ENCODE results near the gene LOC101059915.

Gene LOC101059915

DNA sequence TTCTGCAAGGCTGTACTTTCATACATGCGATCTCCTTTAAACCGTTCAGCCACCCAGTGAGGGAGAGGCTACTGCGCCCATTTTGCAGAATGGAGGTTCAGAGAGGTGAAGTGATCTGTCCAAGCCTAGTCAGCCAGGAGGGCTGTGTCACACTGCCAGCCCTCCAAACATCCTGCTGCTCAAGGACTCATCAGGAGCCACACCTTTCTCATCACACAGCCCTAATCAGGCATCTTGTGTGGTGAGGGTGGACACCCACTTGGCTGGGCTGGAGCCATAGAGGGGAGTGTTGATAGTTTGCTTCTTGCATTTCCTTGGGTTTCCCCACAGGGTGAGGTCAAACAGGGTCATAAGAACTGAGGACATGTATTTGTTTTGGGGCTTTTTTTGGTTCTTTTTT, 43.6 kb upstream of the LOC101059915 start:
- Histone ChIP-seq H3K36me3 (replicated peaks; ENCODE audit: insufficient read depth, low read length) (no peaks in the 10 kb centered on the region), H2AFZ (ENCODE audit: low read length) (no peak overlapping the region), H3K9me3 (replicated peaks; ENCODE audit: insufficient read depth, low read length) (no peaks in the 10 kb centered on the region), H3K4me1 (ENCODE audit: low read length) (peaks cover 73% of the 10 kb centered on the region), H3K9me2 (replicated peaks; ENCODE audit: insufficient read depth, low read length) (no peaks in the 10 kb centered on the region), H3K4me2 (ENCODE audit: low read depth, low read length) (no peak overlapping the region), H3K4me3 (ENCODE audit: low read length) (no peak overlapping the region), H3K27me3 (replicated peaks; ENCODE audit: insufficient read depth, low read length) (no peaks in the 10 kb centered on the region), H4K20me1 (ENCODE audit: insufficient read depth, low read length) (no peaks in the 10 kb centered on the region), H3F3A (ENCODE audit: insufficient read depth, low read length) (peaks cover 40% of the 10 kb centered on the region), H3K9ac (ENCODE audit: low read length) (no peak overlapping the region), H3K27ac (ENCODE audit: low read length) (peak overlapping the region; percentile 97; the same call in 1 of the 2 replicates), H3K79me2 (ENCODE audit: low read length) (no peaks in the 10 kb centered on the region)
- TF ChIP-seq, protein P1, sequence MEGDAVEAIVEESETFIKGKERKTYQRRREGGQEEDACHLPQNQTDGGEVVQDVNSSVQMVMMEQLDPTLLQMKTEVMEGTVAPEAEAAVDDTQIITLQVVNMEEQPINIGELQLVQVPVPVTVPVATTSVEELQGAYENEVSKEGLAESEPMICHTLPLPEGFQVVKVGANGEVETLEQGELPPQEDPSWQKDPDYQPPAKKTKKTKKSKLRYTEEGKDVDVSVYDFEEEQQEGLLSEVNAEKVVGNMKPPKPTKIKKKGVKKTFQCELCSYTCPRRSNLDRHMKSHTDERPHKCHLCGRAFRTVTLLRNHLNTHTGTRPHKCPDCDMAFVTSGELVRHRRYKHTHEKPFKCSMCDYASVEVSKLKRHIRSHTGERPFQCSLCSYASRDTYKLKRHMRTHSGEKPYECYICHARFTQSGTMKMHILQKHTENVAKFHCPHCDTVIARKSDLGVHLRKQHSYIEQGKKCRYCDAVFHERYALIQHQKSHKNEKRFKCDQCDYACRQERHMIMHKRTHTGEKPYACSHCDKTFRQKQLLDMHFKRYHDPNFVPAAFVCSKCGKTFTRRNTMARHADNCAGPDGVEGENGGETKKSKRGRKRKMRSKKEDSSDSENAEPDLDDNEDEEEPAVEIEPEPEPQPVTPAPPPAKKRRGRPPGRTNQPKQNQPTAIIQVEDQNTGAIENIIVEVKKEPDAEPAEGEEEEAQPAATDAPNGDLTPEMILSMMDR (IDR thresholded peaks at IDR 0.05; ENCODE audit: low read length) = no peak
- no peak for TF ChIP-seq EZH2phosphoT487 (IDR thresholded peaks at IDR 0.05; ENCODE audit: low read length)
- no peak for TF ChIP-seq EZH2 (optimal IDR thresholded peaks at IDR 0.05; ENCODE audit: low read depth, low read length)
- no peak for DNase-seq

DNA sequence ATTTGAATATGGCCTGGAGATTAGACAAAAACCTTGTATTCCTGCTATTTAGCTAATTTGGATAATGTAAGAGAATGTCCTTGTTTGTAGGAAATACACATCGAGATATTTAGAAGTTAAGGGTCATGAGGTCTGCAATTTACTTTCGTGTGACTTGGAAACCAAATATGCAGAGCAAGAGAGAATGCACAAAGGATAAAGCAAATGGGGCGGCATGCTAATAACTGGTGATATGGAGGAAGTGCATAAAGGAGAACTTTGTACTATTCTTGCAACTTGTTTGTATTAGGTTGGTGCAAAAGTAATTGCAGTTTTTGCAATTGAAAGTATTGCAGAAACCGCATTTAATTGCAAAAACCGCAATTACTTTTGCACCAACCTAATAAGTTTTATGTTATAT, 41.9 kb upstream of the LOC101059915 start:
- peaks cover 71% of the 10 kb centered on the region for H3K4me1 ChIP-seq (ENCODE audit: low read length)
- no peaks in the 10 kb centered on the region for H3K27me3 ChIP-seq (replicated peaks; ENCODE audit: insufficient read depth, low read length)
- no peaks in the 10 kb centered on the region for H3K79me2 ChIP-seq (ENCODE audit: low read length)
- no peaks in the 10 kb centered on the region for H4K20me1 ChIP-seq (ENCODE audit: insufficient read depth, low read length)
- peaks cover 44% of the 10 kb centered on the region for H3F3A ChIP-seq (ENCODE audit: insufficient read depth, low read length)
- no peak overlapping the region for H3K4me3 ChIP-seq (ENCODE audit: low read length)
- no peak overlapping the region for H3K9ac ChIP-seq (ENCODE audit: low read length)
- H3K9me2 ChIP-seq (replicated peaks; ENCODE audit: insufficient read depth, low read length) = no peaks in the 10 kb centered on the region
- H3K4me2 ChIP-seq (ENCODE audit: low read depth, low read length) = no peak overlapping the region
- TF ChIP-seq, protein P1 (IDR thresholded peaks at IDR 0.05; ENCODE audit: low read length) = no peak
- TF ChIP-seq EZH2 (optimal IDR thresholded peaks at IDR 0.05; ENCODE audit: low read depth, low read length) (no peak), EZH2phosphoT487 (IDR thresholded peaks at IDR 0.05; ENCODE audit: low read length) (no peak)
- H3K9me3 ChIP-seq (replicated peaks; ENCODE audit: insufficient read depth, low read length) = no peaks in the 10 kb centered on the region
- DNase-seq = no peak
- H3K36me3 ChIP-seq (replicated peaks; ENCODE audit: insufficient read depth, low read length) = no peaks in the 10 kb centered on the region
- no peak overlapping the region for H3K27ac ChIP-seq (ENCODE audit: low read length)
- no peak overlapping the region for H2AFZ ChIP-seq (ENCODE audit: low read length)

DNA sequence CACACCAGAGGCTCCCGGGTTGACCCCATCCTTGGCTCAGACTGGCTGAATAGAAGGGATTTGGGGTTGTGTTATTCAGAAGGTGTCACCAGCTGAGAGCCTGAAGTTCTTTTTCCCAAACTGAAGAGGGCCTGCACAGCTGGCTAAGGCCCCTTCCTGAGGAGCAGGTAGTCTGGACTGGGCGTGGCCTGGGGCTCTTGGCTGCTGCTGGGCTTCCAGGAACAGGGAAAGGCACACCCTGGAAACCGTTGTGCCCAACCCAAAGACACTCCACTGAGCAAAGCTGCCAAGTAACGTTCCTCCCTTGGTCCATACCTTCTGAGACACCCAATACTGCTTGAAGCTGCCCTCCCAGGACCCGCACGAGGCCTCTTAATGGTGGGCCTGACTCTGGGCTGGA, 40.8 kb upstream of the LOC101059915 start:
- DNase-seq = no peak
- H3K79me2 ChIP-seq (ENCODE audit: low read length) = no peaks in the 10 kb centered on the region
- H3K27me3 ChIP-seq (replicated peaks; ENCODE audit: insufficient read depth, low read length) = no peaks in the 10 kb centered on the region
- TF ChIP-seq EZH2 (optimal IDR thresholded peaks at IDR 0.05; ENCODE audit: low read depth, low read length) (no peak), EZH2phosphoT487 (IDR thresholded peaks at IDR 0.05; ENCODE audit: low read length) (no peak)
- TF ChIP-seq, protein P1 (IDR thresholded peaks at IDR 0.05; ENCODE audit: low read length) = no peak
- peak overlapping the region; percentile 97; the same call in 1 of the 2 replicates for H3K27ac ChIP-seq (ENCODE audit: low read length)
- H3K4me1 ChIP-seq (ENCODE audit: low read length) = peaks cover 67% of the 10 kb centered on the region
- H3K36me3 ChIP-seq (replicated peaks; ENCODE audit: insufficient read depth, low read length) = no peaks in the 10 kb centered on the region
- no peak overlapping the region for H3K9ac ChIP-seq (ENCODE audit: low read length)
- H3F3A ChIP-seq (ENCODE audit: insufficient read depth, low read length) = peaks cover 44% of the 10 kb centered on the region
- no peaks in the 10 kb centered on the region for H3K9me2 ChIP-seq (replicated peaks; ENCODE audit: insufficient read depth, low read length)
- H3K9me3 ChIP-seq (replicated peaks; ENCODE audit: insufficient read depth, low read length) = no peaks in the 10 kb centered on the region
- no peaks in the 10 kb centered on the region for H4K20me1 ChIP-seq (ENCODE audit: insufficient read depth, low read length)
- no peak overlapping the region for H2AFZ ChIP-seq (ENCODE audit: low read length)
- H3K4me2 ChIP-seq (ENCODE audit: low read depth, low read length) = no peak overlapping the region
- no peak overlapping the region for H3K4me3 ChIP-seq (ENCODE audit: low read length)

Measured in MM.1S (cell line).